22Rv1 (cell line): ENCODE results near the gene UQCC5.
A peak's percentile ranks its signal among the peaks of the same experiment; 100 is the strongest.

ENCODE experiments used
- H3K27ac ChIP-seq: fragments of 450-650 bp; 2 replicates; pipeline ENCODE4 v1.5.1; 2017
- CTCF ChIP-seq: fragments of 450-650 bp; IDR thresholded peaks from 2 replicates; pipeline ENCODE4 v1.5.1; 2017; ENCODE audit warnings: mild to moderate bottlenecking
- ZFX ChIP-seq: fragments of 450-650 bp; IDR thresholded peaks from 2 replicates; pipeline ENCODE4 v1.6.1; 2017; ENCODE audit warnings: antibody characterized with exemption, borderline replicate concordance

UQCC5 gene

GRCh38 chr3:52514576-52514975 is 21.8 kb upstream of the UQCC5 start:
- TF ChIP-seq ZFX = no peak
- no peak for TF ChIP-seq CTCF
- H3K27ac ChIP-seq = no peak overlapping the region

- TF ChIP-seq ZFX (no peak), CTCF (no peak)
- no peak overlapping the region for H3K27ac ChIP-seq
Observed at GRCh38 chr3:52515192-52515591, 21.2 kb upstream of the UQCC5 start.

- TF ChIP-seq ZFX (no peak), CTCF (no peak)
- H3K27ac ChIP-seq = no peak overlapping the region
Observed at GRCh38 chr3:52516509-52517195, 19.8 kb upstream of the UQCC5 start.

- H3K27ac ChIP-seq = peak overlapping the region; percentile 50
- no peak for TF ChIP-seq CTCF
- no peak for TF ChIP-seq ZFX
Observed at GRCh38 chr3:52517796-52518722, 18.3 kb upstream of the UQCC5 start.

GRCh38 chr3:52518723-52519444 is 17.5 kb upstream of the UQCC5 start:
- peak overlapping the region; percentile 50 for H3K27ac ChIP-seq
- no peak for TF ChIP-seq CTCF
- TF ChIP-seq ZFX = no peak

- TF ChIP-seq CTCF (no peak), ZFX (no peak)
Observed at GRCh38 chr3:52519445-52520140, 16.8 kb upstream of the UQCC5 start.

More at GRCh38 chr3:52519445-52520140, 16.8 kb upstream of the UQCC5 start:
- H3K27ac ChIP-seq = peak overlapping the region; percentile 50; the same call in 1 of the 2 replicates
